Fibroblast of the aortic adventitia (primary cell): Measurements from ENCODE around the gene PCID2. TPM values are rescaled to one million over a fixed set of nuclear protein-coding genes. Genes with fewer than 3 reads are reported as not detected.

Experiments
- DNase-seq: peaks from one replicate; pipeline ENCODE4 v3.0.0-alpha.2; 2010; ENCODE audit warnings: low read depth
- H3K4me3 ChIP-seq: 2 replicates; pipeline ENCODE4 v1.5.1; 2011; ENCODE audit warnings: low read depth, mild to moderate bottlenecking, control low read depth, low read length, moderate library complexity
- CTCF ChIP-seq: IDR thresholded peaks from 2 replicates; pipeline ENCODE4 v1.5.1; 2011; ENCODE audit warnings: mild to moderate bottlenecking, low read length, control low read depth, inconsistent platforms; ENCODE audit not compliant: insufficient read depth
- total RNA-seq: library from RNA; depleted of rRNA; stranded (reverse); fragments of >200 nt; gene quantifications from 2 replicates; pipeline ENCODE4 v1.2.3, GENCODE V29; 2012; ENCODE audit warnings: low replicate concordance

PCID2 gene
- total RNA-seq, 1 donor = 77.4 TPM

- no peak for TF ChIP-seq CTCF
- no peak for DNase-seq
- H3K4me3 ChIP-seq = no peak overlapping the region
These were observed 58.5 kb downstream of the PCID2 start for GRCh38 chr13:113149711-113150549.

- H3K4me3 ChIP-seq = no peak overlapping the region
- TF ChIP-seq CTCF = no peak
- no peak for DNase-seq
These were observed 59.4 kb downstream of the PCID2 start for GRCh38 chr13:113148940-113149503.

- TF ChIP-seq CTCF = no peak
- no peak overlapping the region for H3K4me3 ChIP-seq
- no peak for DNase-seq
These were observed 60.1 kb downstream of the PCID2 start for GRCh38 chr13:113148407-113148806.

GRCh38 chr13:113147206-113147605, 61.3 kb downstream of the PCID2 start:
- TF ChIP-seq CTCF = no peak
- DNase-seq = no peak
- no peak overlapping the region for H3K4me3 ChIP-seq

- no peak for TF ChIP-seq CTCF
- DNase-seq = no peak
- H3K4me3 ChIP-seq = no peak overlapping the region
These were observed 61.7 kb downstream of the PCID2 start for GRCh38 chr13:113146750-113147149.

GRCh38 chr13:113145911-113146598, 62.4 kb downstream of the PCID2 start:
- no peak overlapping the region for H3K4me3 ChIP-seq
- no peak for TF ChIP-seq CTCF
- DNase-seq = no peak
